Left lobe of liver (tissue), 2 donors: Measurements from ENCODE around the gene AP2A2. TPM values are rescaled to one million over a fixed set of nuclear protein-coding genes. Genes with fewer than 3 reads are reported as not detected.

ENCODE experiments used
- ATAC-seq: fragments of 200-7000 bp; cut with Tn5 transposase; one replicate; pipeline ENCODE4 v1.9.1; 2020; ENCODE audit warnings: mild to moderate bottlenecking, moderate library complexity
- DNase-seq: peaks from one replicate; pipeline ENCODE4 v3.0.0-alpha.2; 2020; ENCODE audit warnings: low spot score
- total RNA-seq: library from RNA; stranded (reverse); gene quantifications from one replicate; pipeline ENCODE4 v1.2.1, GENCODE V29; 2021
- donor health status: DM: no; HTN: no; CAD: no; lungs with moderate emphysema.
- donor health status: DM: no; HTN: yes; CAD: no.

The AP2A2 gene
- 53.7 TPM for total RNA-seq

- peak; percentile 92 for ATAC-seq
- DNase-seq, result peak; percentile 91
These were observed at the start of gene AP2A2 for GRCh38 chr11:925496-926301. AP2A2 (plus strand) TSS chr11:925870; CDS start chr11:926022, 152 bp downstream.

- DNase-seq (peak; percentile 83), ATAC-seq (peak; percentile 81)
These were observed 49.1 kb upstream of the AP2A2 start for GRCh38 chr11:876545-876944.

GRCh38 chr11:877565-877964, 48.1 kb upstream of the AP2A2 start:
- peak; percentile 37 for ATAC-seq
- DNase-seq, result no peak

GRCh38 chr11:880447-880846, 45.2 kb upstream of the AP2A2 start:
- ATAC-seq, result no peak
- no peak for DNase-seq

- ATAC-seq (no peak), DNase-seq (no peak)
These were observed 43.1 kb upstream of the AP2A2 start for GRCh38 chr11:882596-882995.

GRCh38 chr11:883527-883926, 42.1 kb upstream of the AP2A2 start:
- peak; percentile 17 for ATAC-seq
- no peak for DNase-seq

GRCh38 chr11:884578-885070, 41.0 kb upstream of the AP2A2 start:
- ATAC-seq, result no peak
- no peak for DNase-seq

- ATAC-seq (no peak), DNase-seq (no peak)
These were observed 39.1 kb upstream of the AP2A2 start for GRCh38 chr11:886568-886967.

- ATAC-seq, result no peak
- DNase-seq, result no peak
These were observed 38.1 kb upstream of the AP2A2 start for GRCh38 chr11:887589-887988.

- DNase-seq (no peak), ATAC-seq (no peak)
These were observed 37.1 kb upstream of the AP2A2 start for GRCh38 chr11:888310-889212.

GRCh38 chr11:889257-889656, 36.4 kb upstream of the AP2A2 start:
- no peak for ATAC-seq

GRCh38 chr11:889687-890475, 35.8 kb upstream of the AP2A2 start:
- DNase-seq (no peak), ATAC-seq (no peak)

More at GRCh38 chr11:889257-889656, 36.4 kb upstream of the AP2A2 start:
- DNase-seq, result no peak

- DNase-seq (no peak), ATAC-seq (no peak)
These were observed 34.7 kb upstream of the AP2A2 start for GRCh38 chr11:890794-891540.

- ATAC-seq (peak; percentile 5), DNase-seq (no peak)
These were observed 32.5 kb upstream of the AP2A2 start for GRCh38 chr11:893008-893654.

GRCh38 chr11:894575-895201, 31.0 kb upstream of the AP2A2 start:
- ATAC-seq, result peak; percentile 12
- no peak for DNase-seq

- ATAC-seq (no peak), DNase-seq (no peak)
These were observed 30.1 kb upstream of the AP2A2 start for GRCh38 chr11:895331-896110.

GRCh38 chr11:897253-898142, 28.2 kb upstream of the AP2A2 start:
- ATAC-seq, result no peak
- no peak for DNase-seq
